HCT116 (cell line): ENCODE measurements around the gene PAOX.

Experiments used
- EGR1 ChIP-seq: IDR thresholded peaks from 2 replicates; pipeline ENCODE4 v1.6.1; 2012; ENCODE audit warnings: low read depth
- POLR2A ChIP-seq: IDR thresholded peaks from 2 replicates; pipeline ENCODE4 v1.7.0; 2011; ENCODE audit warnings: borderline replicate concordance; ENCODE audit not compliant: insufficient read depth, insufficient read length; ENCODE audit errors: extremely low read depth
- POLR2AphosphoS5 ChIP-seq: IDR thresholded peaks from 2 replicates; pipeline ENCODE4 v1.6.1; 2011; ENCODE audit warnings: mild to moderate bottlenecking, low read depth, low read length, moderate library complexity
- SIN3A ChIP-seq: IDR thresholded peaks from 2 replicates; pipeline ENCODE4 v1.6.1; 2012; ENCODE audit warnings: low read depth
- SP1 ChIP-seq: IDR thresholded peaks from 2 replicates; pipeline ENCODE4 v1.6.1; 2012; ENCODE audit warnings: low read depth
- SRF ChIP-seq: IDR thresholded peaks from 2 replicates; pipeline ENCODE4 v1.6.1; 2012; ENCODE audit warnings: low read depth
- TF ChIP-seq, protein P1 (sequence below), 3 experiments: fragments of 200-600 bp in 1 of 3; sonication (generic) in 1 of 3; IDR thresholded peaks in 2 of 3; conservative IDR thresholded peaks in 1 of 3; 2 replicates each; pipeline ENCODE4 v1.5.1; 2012 to 2017; ENCODE audit warnings: low read depth in 2 of 3, low read length in 2 of 3, antibody characterized with exemption in 1 of 3, borderline replicate concordance in 1 of 3, control low read depth in 1 of 3, mild to moderate bottlenecking in 1 of 3, mixed read lengths in 1 of 3, mixed run types in 1 of 3, moderate library complexity in 1 of 3; ENCODE audit not compliant: insufficient read depth in 1 of 3
- TF ChIP-seq, protein P2 (sequence below): IDR thresholded peaks from 2 replicates; pipeline ENCODE4 v1.6.1; 2012; ENCODE audit warnings: low read depth
- TF ChIP-seq, protein P3 (sequence below): IDR thresholded peaks from 2 replicates; pipeline ENCODE4 v1.6.1; 2011; ENCODE audit warnings: mild to moderate bottlenecking, low read length, moderate library complexity; ENCODE audit not compliant: insufficient replicate concordance; ENCODE audit errors: extremely low read depth
- TF ChIP-seq, protein P4 (sequence below): IDR thresholded peaks from 2 replicates; pipeline ENCODE4 v1.6.1; 2012

DNA sequence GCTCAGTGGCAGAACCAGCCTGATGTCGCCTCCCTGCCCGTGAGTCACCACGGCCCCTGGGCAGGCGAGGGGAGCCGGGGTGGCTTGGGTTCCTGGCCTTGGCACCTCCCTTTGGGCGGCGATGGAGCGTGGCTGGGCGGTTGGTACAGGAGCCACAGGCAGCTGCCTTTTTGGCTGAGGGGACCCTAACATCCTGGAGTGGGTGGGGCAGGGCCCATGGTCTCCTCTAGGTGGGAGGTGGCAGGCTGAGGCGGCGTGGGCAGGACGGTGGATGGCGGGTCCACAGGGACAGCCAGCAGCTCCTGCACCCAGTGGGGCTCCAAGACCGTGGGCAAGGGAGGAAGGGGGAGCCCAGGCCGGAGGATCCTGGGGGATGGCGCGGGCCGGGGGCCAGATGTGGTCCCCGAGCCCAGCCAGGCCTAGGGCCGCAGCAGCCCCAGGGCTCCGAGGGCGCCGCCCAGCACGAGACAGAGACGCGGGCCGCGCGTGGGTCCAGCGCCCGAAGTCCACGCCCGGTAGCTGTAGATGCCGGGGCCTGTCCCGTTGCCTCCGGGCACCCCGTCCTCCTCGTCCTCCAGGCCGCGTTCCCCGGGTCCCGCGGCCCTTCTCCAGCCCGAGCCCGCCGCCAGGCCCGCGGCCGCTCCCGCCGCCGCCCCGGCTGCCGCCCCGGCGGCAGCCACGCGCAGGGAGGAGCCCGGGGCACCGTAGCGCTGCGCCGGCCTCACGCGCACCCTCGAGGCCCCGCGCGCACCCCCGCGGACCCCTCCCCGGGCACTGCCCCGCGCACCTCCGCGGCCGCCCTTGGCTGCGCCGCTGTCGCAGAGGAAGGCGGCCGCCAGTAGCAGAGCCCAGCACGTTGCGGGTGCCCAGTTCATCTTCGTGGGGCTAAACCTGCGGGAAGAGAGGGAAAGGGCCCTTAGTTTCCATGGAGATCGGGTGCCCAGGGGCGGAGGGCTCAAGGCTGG lies 44.0 kb downstream of the PAOX start:
- TF ChIP-seq, protein P1, sequence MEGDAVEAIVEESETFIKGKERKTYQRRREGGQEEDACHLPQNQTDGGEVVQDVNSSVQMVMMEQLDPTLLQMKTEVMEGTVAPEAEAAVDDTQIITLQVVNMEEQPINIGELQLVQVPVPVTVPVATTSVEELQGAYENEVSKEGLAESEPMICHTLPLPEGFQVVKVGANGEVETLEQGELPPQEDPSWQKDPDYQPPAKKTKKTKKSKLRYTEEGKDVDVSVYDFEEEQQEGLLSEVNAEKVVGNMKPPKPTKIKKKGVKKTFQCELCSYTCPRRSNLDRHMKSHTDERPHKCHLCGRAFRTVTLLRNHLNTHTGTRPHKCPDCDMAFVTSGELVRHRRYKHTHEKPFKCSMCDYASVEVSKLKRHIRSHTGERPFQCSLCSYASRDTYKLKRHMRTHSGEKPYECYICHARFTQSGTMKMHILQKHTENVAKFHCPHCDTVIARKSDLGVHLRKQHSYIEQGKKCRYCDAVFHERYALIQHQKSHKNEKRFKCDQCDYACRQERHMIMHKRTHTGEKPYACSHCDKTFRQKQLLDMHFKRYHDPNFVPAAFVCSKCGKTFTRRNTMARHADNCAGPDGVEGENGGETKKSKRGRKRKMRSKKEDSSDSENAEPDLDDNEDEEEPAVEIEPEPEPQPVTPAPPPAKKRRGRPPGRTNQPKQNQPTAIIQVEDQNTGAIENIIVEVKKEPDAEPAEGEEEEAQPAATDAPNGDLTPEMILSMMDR (IDR thresholded peaks at IDR 0.05 in 2 of 3, conservative IDR thresholded peaks at IDR 0.05 in 1 of 3; ENCODE audit: borderline replicate concordance in 1 of 3, insufficient read depth in 1 of 3, low read depth in 2 of 3, low read length in 2 of 3), result no peak
- TF ChIP-seq, protein P2, sequence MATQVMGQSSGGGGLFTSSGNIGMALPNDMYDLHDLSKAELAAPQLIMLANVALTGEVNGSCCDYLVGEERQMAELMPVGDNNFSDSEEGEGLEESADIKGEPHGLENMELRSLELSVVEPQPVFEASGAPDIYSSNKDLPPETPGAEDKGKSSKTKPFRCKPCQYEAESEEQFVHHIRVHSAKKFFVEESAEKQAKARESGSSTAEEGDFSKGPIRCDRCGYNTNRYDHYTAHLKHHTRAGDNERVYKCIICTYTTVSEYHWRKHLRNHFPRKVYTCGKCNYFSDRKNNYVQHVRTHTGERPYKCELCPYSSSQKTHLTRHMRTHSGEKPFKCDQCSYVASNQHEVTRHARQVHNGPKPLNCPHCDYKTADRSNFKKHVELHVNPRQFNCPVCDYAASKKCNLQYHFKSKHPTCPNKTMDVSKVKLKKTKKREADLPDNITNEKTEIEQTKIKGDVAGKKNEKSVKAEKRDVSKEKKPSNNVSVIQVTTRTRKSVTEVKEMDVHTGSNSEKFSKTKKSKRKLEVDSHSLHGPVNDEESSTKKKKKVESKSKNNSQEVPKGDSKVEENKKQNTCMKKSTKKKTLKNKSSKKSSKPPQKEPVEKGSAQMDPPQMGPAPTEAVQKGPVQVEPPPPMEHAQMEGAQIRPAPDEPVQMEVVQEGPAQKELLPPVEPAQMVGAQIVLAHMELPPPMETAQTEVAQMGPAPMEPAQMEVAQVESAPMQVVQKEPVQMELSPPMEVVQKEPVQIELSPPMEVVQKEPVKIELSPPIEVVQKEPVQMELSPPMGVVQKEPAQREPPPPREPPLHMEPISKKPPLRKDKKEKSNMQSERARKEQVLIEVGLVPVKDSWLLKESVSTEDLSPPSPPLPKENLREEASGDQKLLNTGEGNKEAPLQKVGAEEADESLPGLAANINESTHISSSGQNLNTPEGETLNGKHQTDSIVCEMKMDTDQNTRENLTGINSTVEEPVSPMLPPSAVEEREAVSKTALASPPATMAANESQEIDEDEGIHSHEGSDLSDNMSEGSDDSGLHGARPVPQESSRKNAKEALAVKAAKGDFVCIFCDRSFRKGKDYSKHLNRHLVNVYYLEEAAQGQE, result no peak
- TF ChIP-seq SRF, result no peak
- TF ChIP-seq EGR1, result no peak
- no peak for TF ChIP-seq POLR2A
- TF ChIP-seq, protein P3, sequence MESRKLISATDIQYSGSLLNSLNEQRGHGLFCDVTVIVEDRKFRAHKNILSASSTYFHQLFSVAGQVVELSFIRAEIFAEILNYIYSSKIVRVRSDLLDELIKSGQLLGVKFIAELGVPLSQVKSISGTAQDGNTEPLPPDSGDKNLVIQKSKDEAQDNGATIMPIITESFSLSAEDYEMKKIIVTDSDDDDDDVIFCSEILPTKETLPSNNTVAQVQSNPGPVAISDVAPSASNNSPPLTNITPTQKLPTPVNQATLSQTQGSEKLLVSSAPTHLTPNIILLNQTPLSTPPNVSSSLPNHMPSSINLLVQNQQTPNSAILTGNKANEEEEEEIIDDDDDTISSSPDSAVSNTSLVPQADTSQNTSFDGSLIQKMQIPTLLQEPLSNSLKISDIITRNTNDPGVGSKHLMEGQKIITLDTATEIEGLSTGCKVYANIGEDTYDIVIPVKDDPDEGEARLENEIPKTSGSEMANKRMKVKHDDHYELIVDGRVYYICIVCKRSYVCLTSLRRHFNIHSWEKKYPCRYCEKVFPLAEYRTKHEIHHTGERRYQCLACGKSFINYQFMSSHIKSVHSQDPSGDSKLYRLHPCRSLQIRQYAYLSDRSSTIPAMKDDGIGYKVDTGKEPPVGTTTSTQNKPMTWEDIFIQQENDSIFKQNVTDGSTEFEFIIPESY, result no peak
- TF ChIP-seq SP1, result no peak
- TF ChIP-seq POLR2AphosphoS5, result no peak
- TF ChIP-seq, protein P4, sequence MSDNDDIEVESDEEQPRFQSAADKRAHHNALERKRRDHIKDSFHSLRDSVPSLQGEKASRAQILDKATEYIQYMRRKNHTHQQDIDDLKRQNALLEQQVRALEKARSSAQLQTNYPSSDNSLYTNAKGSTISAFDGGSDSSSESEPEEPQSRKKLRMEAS, result no peak
- TF ChIP-seq SIN3A, result no peak
